HFF-Myc (cell line): Measurements from ENCODE around the gene TSHZ3.

Source experiments
- DNase-seq: peaks from one replicate; pipeline ENCODE4 v3.0.0-alpha.2; 2011; ENCODE audit warnings: low read depth; ENCODE audit errors: extremely low read depth
- H3K4me3 ChIP-seq: replicated peaks from 2 replicates; pipeline ENCODE4 v1.5.1; 2011; ENCODE audit warnings: low read depth, mild to moderate bottlenecking, control low read depth, low read length
- CTCF ChIP-seq: IDR thresholded peaks from 2 replicates; pipeline ENCODE4 v1.5.1; 2012; ENCODE audit warnings: mild to moderate bottlenecking, low read depth, low read length, control low read depth; ENCODE audit errors: missing control alignments

Gene TSHZ3

DNA sequence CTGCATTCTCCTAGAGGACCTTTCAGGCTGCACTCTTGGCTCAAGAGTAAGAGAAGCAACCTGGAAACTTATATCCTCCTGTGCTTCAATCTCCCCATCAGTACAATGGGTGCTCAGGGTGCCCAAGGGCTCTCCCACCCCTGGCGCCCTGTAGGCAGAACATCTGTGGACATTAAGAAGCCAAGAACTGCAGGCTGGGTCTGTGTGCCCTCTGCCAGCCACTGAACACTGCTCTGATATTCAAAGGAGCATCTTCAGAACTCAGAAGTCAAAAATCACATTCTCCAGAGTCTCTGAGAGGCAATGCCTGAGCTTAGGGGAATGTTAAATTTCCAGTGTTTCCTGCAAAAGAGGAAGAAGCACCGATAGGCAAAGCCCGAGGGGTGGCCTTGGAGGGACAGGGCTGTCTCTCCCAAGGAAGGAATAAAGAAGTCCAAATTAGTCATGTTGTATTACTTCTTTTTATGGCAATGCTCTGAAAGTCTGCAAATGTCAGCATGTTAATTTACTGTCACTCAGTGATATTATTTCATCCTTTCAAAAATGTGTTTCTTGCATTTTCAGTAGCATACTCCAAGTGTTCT is 88.1 kb downstream of the TSHZ3 start:
- no peak overlapping the region for H3K4me3 ChIP-seq
- DNase-seq: no peak
- TF ChIP-seq CTCF: no peak

- TF ChIP-seq CTCF: no peak
- no peak overlapping the region for H3K4me3 ChIP-seq
- no peak for DNase-seq
Measured at GRCh38 chr19:31260171-31260933, 88.9 kb downstream of the TSHZ3 start.

DNA sequence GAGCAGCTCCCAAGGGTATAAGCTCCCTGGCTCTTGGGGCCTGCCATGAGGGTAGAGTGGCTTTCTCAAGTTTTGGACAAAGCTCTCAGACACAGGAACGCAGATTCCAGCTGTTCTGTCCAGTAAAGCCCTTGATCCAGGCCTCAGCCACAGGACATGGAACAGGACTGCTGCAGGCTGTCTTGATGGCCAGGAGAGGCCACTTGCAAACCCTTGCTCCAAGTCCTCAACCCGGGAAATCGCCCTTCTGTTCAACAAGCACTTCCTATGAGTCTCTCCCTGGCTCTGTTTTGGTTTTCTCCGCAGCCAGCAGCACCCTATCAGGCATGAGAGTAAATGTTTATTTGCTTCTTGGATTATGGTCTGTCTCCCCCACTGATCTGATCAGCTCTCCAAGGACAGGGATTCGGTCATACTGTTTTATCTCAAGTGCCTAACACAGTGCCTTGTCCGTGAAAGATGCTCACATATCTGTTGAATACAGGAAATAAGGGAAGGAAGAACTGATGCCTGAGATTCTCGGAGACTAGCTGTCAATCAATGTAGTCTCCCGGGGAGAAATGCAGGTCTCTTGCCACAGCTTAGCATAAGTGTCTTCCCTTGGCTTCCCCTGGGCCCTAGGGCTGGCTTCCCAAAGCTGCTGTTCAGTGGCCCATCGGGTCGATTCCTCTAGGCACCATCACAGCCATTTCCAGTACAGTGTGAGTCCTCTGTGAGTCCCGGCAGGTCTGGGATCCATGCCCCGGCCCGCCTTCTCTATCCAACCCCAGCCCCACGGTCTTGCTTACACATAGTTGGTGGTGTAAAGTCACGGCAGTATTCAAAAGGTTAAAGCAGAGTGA is 90.8 kb downstream of the TSHZ3 start:
- no peak for TF ChIP-seq CTCF
- DNase-seq: no peak
- H3K4me3 ChIP-seq: no peak overlapping the region

- no peak overlapping the region for H3K4me3 ChIP-seq
- no peak for TF ChIP-seq CTCF
- no peak for DNase-seq
Measured at GRCh38 chr19:31257426-31258130, 91.7 kb downstream of the TSHZ3 start.

GRCh38 chr19:31257025-31257424 is 92.2 kb downstream of the TSHZ3 start:
- TF ChIP-seq CTCF: no peak
- no peak for DNase-seq
- no peak overlapping the region for H3K4me3 ChIP-seq

- no peak for DNase-seq
- TF ChIP-seq CTCF: no peak
- H3K4me3 ChIP-seq: no peak overlapping the region
Measured at GRCh38 chr19:31256593-31256960, 92.7 kb downstream of the TSHZ3 start.
